ENCODE results near the gene RNF5. TPM values are rescaled to one million over a fixed set of nuclear protein-coding genes. Genes with fewer than 3 reads are reported as not detected.

Gene RNF5
- total and polyA plus RNA-seq, 9 of the 15 experiments (the other 6 are each of a cell fraction or from before 2014, with no cell fraction given): 62.2 to 245 (median 129) TPM

GRCh38 chr6:32210191-32210601 is 32.0 kb downstream of the RNF5 start (continued):
- TF ChIP-seq ETS2 (tag; IDR thresholded peaks at IDR 0.05; ENCODE audit: borderline replicate concordance, poor library complexity, severe bottlenecking): no peak
- TF ChIP-seq, protein P1, sequence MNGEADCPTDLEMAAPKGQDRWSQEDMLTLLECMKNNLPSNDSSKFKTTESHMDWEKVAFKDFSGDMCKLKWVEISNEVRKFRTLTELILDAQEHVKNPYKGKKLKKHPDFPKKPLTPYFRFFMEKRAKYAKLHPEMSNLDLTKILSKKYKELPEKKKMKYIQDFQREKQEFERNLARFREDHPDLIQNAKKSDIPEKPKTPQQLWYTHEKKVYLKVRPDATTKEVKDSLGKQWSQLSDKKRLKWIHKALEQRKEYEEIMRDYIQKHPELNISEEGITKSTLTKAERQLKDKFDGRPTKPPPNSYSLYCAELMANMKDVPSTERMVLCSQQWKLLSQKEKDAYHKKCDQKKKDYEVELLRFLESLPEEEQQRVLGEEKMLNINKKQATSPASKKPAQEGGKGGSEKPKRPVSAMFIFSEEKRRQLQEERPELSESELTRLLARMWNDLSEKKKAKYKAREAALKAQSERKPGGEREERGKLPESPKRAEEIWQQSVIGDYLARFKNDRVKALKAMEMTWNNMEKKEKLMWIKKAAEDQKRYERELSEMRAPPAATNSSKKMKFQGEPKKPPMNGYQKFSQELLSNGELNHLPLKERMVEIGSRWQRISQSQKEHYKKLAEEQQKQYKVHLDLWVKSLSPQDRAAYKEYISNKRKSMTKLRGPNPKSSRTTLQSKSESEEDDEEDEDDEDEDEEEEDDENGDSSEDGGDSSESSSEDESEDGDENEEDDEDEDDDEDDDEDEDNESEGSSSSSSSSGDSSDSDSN (IDR thresholded peaks at IDR 0.05; ENCODE audit: borderline replicate concordance in 1 of 2, low read depth in 2 of 2, low read length in 2 of 2): no peak
- TF ChIP-seq STAG1 (CRISPR knock-in tag; IDR thresholded peaks at IDR 0.05; ENCODE audit: borderline replicate concordance): no peak
- TF ChIP-seq TEAD2 (tag; IDR thresholded peaks at IDR 0.05): no peak
- peak; percentile 63 to 66; a peak in 2 of 4 replicates for TF ChIP-seq TRIM24 (IDR thresholded peaks at IDR 0.05)
- TF ChIP-seq, protein P2, sequence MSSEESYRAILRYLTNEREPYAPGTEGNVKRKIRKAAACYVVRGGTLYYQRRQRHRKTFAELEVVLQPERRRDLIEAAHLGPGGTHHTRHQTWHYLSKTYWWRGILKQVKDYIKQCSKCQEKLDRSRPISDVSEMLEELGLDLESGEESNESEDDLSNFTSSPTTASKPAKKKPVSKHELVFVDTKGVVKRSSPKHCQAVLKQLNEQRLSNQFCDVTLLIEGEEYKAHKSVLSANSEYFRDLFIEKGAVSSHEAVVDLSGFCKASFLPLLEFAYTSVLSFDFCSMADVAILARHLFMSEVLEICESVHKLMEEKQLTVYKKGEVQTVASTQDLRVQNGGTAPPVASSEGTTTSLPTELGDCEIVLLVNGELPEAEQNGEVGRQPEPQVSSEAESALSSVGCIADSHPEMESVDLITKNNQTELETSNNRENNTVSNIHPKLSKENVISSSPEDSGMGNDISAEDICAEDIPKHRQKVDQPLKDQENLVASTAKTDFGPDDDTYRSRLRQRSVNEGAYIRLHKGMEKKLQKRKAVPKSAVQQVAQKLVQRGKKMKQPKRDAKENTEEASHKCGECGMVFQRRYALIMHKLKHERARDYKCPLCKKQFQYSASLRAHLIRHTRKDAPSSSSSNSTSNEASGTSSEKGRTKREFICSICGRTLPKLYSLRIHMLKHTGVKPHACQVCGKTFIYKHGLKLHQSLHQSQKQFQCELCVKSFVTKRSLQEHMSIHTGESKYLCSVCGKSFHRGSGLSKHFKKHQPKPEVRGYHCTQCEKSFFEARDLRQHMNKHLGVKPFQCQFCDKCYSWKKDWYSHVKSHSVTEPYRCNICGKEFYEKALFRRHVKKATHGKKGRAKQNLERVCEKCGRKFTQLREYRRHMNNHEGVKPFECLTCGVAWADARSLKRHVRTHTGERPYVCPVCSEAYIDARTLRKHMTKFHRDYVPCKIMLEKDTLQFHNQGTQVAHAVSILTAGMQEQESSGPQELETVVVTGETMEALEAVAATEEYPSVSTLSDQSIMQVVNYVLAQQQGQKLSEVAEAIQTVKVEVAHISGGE (CRISPR knock-in tag; IDR thresholded peaks at IDR 0.05): no peak
- no peak for TF ChIP-seq XRCC5 (IDR thresholded peaks at IDR 0.05; ENCODE audit: low read depth, low read length)
- no peak for TF ChIP-seq PCBP1 (IDR thresholded peaks at IDR 0.05; ENCODE audit: low read depth, low read length, poor library complexity, severe bottlenecking)
- TF ChIP-seq, protein P3, sequence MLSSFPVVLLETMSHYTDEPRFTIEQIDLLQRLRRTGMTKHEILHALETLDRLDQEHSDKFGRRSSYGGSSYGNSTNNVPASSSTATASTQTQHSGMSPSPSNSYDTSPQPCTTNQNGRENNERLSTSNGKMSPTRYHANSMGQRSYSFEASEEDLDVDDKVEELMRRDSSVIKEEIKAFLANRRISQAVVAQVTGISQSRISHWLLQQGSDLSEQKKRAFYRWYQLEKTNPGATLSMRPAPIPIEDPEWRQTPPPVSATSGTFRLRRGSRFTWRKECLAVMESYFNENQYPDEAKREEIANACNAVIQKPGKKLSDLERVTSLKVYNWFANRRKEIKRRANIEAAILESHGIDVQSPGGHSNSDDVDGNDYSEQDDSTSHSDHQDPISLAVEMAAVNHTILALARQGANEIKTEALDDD (IDR thresholded peaks at IDR 0.05): no peak
- TF ChIP-seq ZBTB7A (IDR thresholded peaks at IDR 0.05; ENCODE audit: borderline replicate concordance, control insufficient read depth, low read depth, low read length): no peak
- no peak for TF ChIP-seq ZNF212 (CRISPR knock-in tag; IDR thresholded peaks at IDR 0.05)
- no peak for TF ChIP-seq ZEB2 (IDR thresholded peaks at IDR 0.05)
- no peak for TF ChIP-seq HMG20A (CRISPR knock-in tag; conservative IDR thresholded peaks at IDR 0.05)
- TF ChIP-seq RUNX1 (IDR thresholded peaks at IDR 0.05; ENCODE audit: low read depth): no peak
- TF ChIP-seq CXXC5 (CRISPR knock-in tag; IDR thresholded peaks at IDR 0.05): 0 out of 2 replicates have a peak, but pooled peaks have one; percentile 15
- TF ChIP-seq HEY1 (CRISPR knock-in tag; IDR thresholded peaks at IDR 0.05; ENCODE audit: borderline replicate concordance): no peak
- no peak for TF ChIP-seq GABPA (tag; conservative IDR thresholded peaks at IDR 0.05; ENCODE audit: low read depth)
- TF ChIP-seq FOS (IDR thresholded peaks at IDR 0.05; ENCODE audit: extremely low read depth, insufficient read length): no peak
- TF ChIP-seq ZNF197 (CRISPR knock-in tag; IDR thresholded peaks at IDR 0.05; ENCODE audit: low read depth): no peak
- no peak for TF ChIP-seq KDM5B (IDR thresholded peaks at IDR 0.05; ENCODE audit: insufficient replicate concordance, low read depth, low read length)
- no peak for TF ChIP-seq MEF2A (IDR thresholded peaks at IDR 0.05; ENCODE audit: control insufficient read depth, low read depth, low read length)
- no peak for TF ChIP-seq MTA3 (IDR thresholded peaks at IDR 0.05; ENCODE audit: borderline replicate concordance)
- peak; percentile 78; the same call in 1 of the 2 replicates for TF ChIP-seq ZNF175 (CRISPR knock-in tag; IDR thresholded peaks at IDR 0.05; ENCODE audit: low read depth)

All from K562 (cell line).